ENCODE data around the gene IFIT5. TPM values are rescaled to one million over a fixed set of nuclear protein-coding genes. Genes with fewer than 3 reads are reported as not detected.
"Not testable (repeated sequence)": the region's sequence is repeated elsewhere in the genome, so short reads cannot be mapped to it uniquely, and the experiment has no call there.

The IFIT5 gene
- total and polyA plus RNA-seq, 5 experiments from 2014 or later = 9.0 to 23.4 (median 10.6) TPM

GRCh38 chr10:89444819-89445218 lies 30.5 kb downstream of the IFIT5 start:
- H3K4me1 Mint-ChIP-seq, POLR2A ChIA-PET, H3K27ac Mint-ChIP-seq, DNase-seq, H3K4me3 Mint-ChIP-seq, H3K36me3 Mint-ChIP-seq, ATAC-seq: not testable (repeated sequence)
- peaks cover 0 to 17% (median 4%) of the 10 kb centered on the region in 5 donors for H3K27me3 Mint-ChIP-seq
- peaks cover 0 to 19% (median 9%) of the 10 kb centered on the region in 9 donors for H3K9me3 Mint-ChIP-seq

- Mint-ChIP-seq H3K9me3 (peaks cover 0 to 19% (median 6%) of the 10 kb centered on the region in 9 donors), H3K27ac (no peak overlapping the region), H3K4me1 (peaks cover 0 to 2% (median 0%) of the 10 kb centered on the region in 4 donors), H3K4me3 (no peak overlapping the region), H3K27me3 (peaks cover 3 to 11% (median 4%) of the 10 kb centered on the region in 5 donors), H3K36me3 (peaks cover 0 to 3% (median 0%) of the 10 kb centered on the region in 3 donors)
- ATAC-seq = no peak
- DNase-seq = no peak
- POLR2A ChIA-PET = no interaction called here
Observed at GRCh38 chr10:89450901-89451300, 36.5 kb downstream of the IFIT5 start.

DNA sequence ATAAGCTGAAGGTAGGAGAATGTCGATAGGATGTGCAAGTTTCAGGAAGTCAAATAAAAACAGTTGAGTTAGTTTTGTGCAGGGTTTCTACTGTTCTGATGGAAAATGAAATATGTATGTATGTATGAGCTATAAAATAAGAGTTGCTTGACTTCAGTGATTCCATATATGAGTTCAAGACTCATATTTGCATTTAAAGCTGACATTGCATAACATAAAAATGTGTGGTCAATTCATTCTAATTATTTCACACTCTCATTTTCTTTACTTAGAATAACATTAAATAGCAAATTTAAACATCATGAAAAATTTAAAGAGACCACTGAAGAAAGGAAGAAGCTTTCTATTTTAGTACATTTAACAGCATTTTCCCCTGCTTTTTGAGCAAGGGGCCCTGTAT lies 37.8 kb downstream of the IFIT5 start:
- H3K4me3 Mint-ChIP-seq = no peak overlapping the region
- H3K9me3 Mint-ChIP-seq = peaks cover 0 to 6% (median 0%) of the 10 kb centered on the region in 9 donors
- no peak overlapping the region for H3K27ac Mint-ChIP-seq
- H3K27me3 Mint-ChIP-seq = peaks cover under 1 to 10% (median 8%) of the 10 kb centered on the region in 5 donors
- H3K36me3 Mint-ChIP-seq = no peaks in the 10 kb centered on the region
- POLR2A ChIA-PET = no interaction called here
- no peak for ATAC-seq
- peaks cover 0 to 2% (median 0%) of the 10 kb centered on the region in 4 donors for H3K4me1 Mint-ChIP-seq
- no peak for DNase-seq

GRCh38 chr10:89454561-89455347 lies 40.4 kb downstream of the IFIT5 start:
- H3K4me3 Mint-ChIP-seq = no peak overlapping the region
- DNase-seq = no peak
- H3K27me3 Mint-ChIP-seq = peaks cover 5 to 14% (median 12%) of the 10 kb centered on the region in 5 donors
- POLR2A ChIA-PET = no interaction called here
- no peaks in the 10 kb centered on the region for H3K36me3 Mint-ChIP-seq
- no peaks in the 10 kb centered on the region for H3K9me3 Mint-ChIP-seq
- peaks cover 0 to 2% (median 0%) of the 10 kb centered on the region in 4 donors for H3K4me1 Mint-ChIP-seq
- ATAC-seq = no peak
- peak overlapping the region in 1 of 10 donors; percentile 1 for H3K27ac Mint-ChIP-seq

GRCh38 chr10:89458291-89458690 lies 43.9 kb downstream of the IFIT5 start:
- no peaks in the 10 kb centered on the region for H3K9me3 Mint-ChIP-seq
- no peak overlapping the region for H3K27ac Mint-ChIP-seq
- no peaks in the 10 kb centered on the region for H3K36me3 Mint-ChIP-seq
- peaks cover 0 to 2% (median 0%) of the 10 kb centered on the region in 4 donors for H3K4me1 Mint-ChIP-seq
- POLR2A ChIA-PET = no interaction called here
- H3K27me3 Mint-ChIP-seq = peaks cover 10 to 22% (median 16%) of the 10 kb centered on the region in 5 donors
- no peak overlapping the region for H3K4me3 Mint-ChIP-seq
- ATAC-seq (no peak), DNase-seq (no peak)

- POLR2A ChIA-PET = no interaction called here
- no peaks in the 10 kb centered on the region for H3K36me3 Mint-ChIP-seq
- H3K4me1 Mint-ChIP-seq = peaks cover 0 to 2% (median 0%) of the 10 kb centered on the region in 4 donors
- H3K9me3 Mint-ChIP-seq = no peaks in the 10 kb centered on the region
- no peak overlapping the region for H3K4me3 Mint-ChIP-seq
- peaks cover 10 to 20% (median 16%) of the 10 kb centered on the region in 5 donors for H3K27me3 Mint-ChIP-seq
- H3K27ac Mint-ChIP-seq = no peak overlapping the region
- no peak for ATAC-seq
- no peak for DNase-seq
Observed at GRCh38 chr10:89458784-89459183, 44.4 kb downstream of the IFIT5 start.

GRCh38 chr10:89463846-89464537 lies 49.6 kb downstream of the IFIT5 start:
- no peaks in the 10 kb centered on the region for H3K9me3 Mint-ChIP-seq
- no peaks in the 10 kb centered on the region for H3K36me3 Mint-ChIP-seq
- no peak overlapping the region for H3K4me3 Mint-ChIP-seq
- ATAC-seq (no peak), DNase-seq (no peak)
- H3K27ac Mint-ChIP-seq = no peak overlapping the region
- POLR2A ChIA-PET = no interaction called here
- no peaks in the 10 kb centered on the region for H3K4me1 Mint-ChIP-seq
- H3K27me3 Mint-ChIP-seq = peaks cover 6 to 19% (median 12%) of the 10 kb centered on the region in 5 donors

GRCh38 chr10:89465196-89465595 lies 50.8 kb downstream of the IFIT5 start:
- Mint-ChIP-seq H3K4me1 (no peaks in the 10 kb centered on the region), H3K27me3 (peaks cover 3 to 18% (median 5%) of the 10 kb centered on the region in 5 donors), H3K27ac (no peak overlapping the region), H3K4me3 (no peak overlapping the region), H3K9me3 (no peaks in the 10 kb centered on the region), H3K36me3 (no peaks in the 10 kb centered on the region)
- ATAC-seq (no peak), DNase-seq (no peak)
- POLR2A ChIA-PET = no interaction called here

DNA sequence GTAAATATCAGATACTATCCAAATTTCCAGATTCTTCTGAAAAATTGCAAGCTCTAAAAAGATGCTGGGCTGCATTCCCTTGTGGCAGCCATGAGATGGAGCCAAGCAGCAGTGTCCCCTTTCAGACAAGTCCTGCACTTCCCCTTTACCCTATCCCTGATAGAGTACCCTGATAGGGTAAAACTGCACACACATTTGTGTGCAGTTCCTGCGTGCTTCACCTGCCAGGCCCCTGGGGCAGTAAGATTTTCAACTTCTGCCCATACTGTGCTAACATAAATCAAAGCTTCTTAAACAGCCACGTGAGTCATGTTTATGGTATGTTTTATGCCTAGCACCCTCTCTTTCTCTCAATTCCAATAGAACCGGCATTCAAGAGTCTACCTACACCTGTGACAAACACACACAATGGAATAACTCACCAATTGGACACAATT lies 52.2 kb downstream of the IFIT5 start:
- Mint-ChIP-seq H3K27ac (no peak overlapping the region), H3K4me3 (no peak overlapping the region), H3K27me3 (peaks cover 0 to 11% (median 5%) of the 10 kb centered on the region in 5 donors), H3K9me3 (no peaks in the 10 kb centered on the region), H3K4me1 (no peaks in the 10 kb centered on the region), H3K36me3 (no peaks in the 10 kb centered on the region)
- peak in 1 of 2 donors; percentile 33 for ATAC-seq
- DNase-seq = no peak
- POLR2A ChIA-PET = no interaction called here

- peaks cover 0 to 9% (median 3%) of the 10 kb centered on the region in 5 donors for H3K27me3 Mint-ChIP-seq
- no peaks in the 10 kb centered on the region for H3K4me1 Mint-ChIP-seq
- no peak overlapping the region for H3K27ac Mint-ChIP-seq
- no peak overlapping the region for H3K4me3 Mint-ChIP-seq
- no peaks in the 10 kb centered on the region for H3K9me3 Mint-ChIP-seq
- POLR2A ChIA-PET = no interaction called here
- no peaks in the 10 kb centered on the region for H3K36me3 Mint-ChIP-seq
- DNase-seq = no peak
- ATAC-seq = no peak
Observed at GRCh38 chr10:89468191-89468965, 54.0 kb downstream of the IFIT5 start.

DNA sequence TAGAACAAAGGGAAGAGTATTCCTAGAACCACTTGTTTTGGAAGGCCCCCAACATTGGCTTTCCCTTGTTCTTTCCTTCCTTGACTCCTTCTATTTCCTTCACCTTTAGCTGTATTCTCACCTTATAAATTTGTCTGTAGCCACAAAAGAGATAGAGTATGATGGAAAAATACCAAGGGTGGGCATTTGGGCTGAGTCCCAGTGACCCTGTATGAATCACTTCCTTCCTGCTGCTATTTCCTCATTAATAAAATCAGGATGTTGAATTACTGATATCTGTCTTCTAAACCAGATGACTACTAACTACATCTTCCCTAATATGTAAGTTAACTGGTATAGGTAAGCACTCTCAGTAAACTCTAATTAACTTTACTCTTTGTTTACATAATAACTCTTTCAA lies 55.1 kb downstream of the IFIT5 start:
- no peak for ATAC-seq
- H3K27ac Mint-ChIP-seq = no peak overlapping the region
- POLR2A ChIA-PET = no interaction called here

More for the DNA sequence above, 55.1 kb downstream of the IFIT5 start:
- H3K9me3 Mint-ChIP-seq = no peaks in the 10 kb centered on the region
- no peaks in the 10 kb centered on the region for H3K4me1 Mint-ChIP-seq
- no peaks in the 10 kb centered on the region for H3K36me3 Mint-ChIP-seq
- no peak overlapping the region for H3K4me3 Mint-ChIP-seq
- no peak for DNase-seq
- H3K27me3 Mint-ChIP-seq = peaks cover 0 to 11% (median 6%) of the 10 kb centered on the region in 5 donors
